B cell (primary cell): ENCODE measurements around the gene TBCCD1. TPM values are rescaled to one million over a fixed set of nuclear protein-coding genes. Genes with fewer than 3 reads are reported as not detected.

ENCODE experiments used
- ATAC-seq: fragments of 200-7000 bp; cut with Tn5 transposase; one replicate; pipeline ENCODE4 v1.10.0; 2021; ENCODE audit warnings: low read depth, mild to moderate bottlenecking, moderate number of reproducible peaks, moderate library complexity
- CTCF ChIA-PET: fragments of 350-600 bp; sonication (Branson Sonifier 250); formaldehyde crosslinking; loops from one replicate; lab custom pipeline; 2021; ENCODE audit warnings: antibody characterized with exemption, inconsistent platforms; lab: Charles Lee
- POLR2A ChIA-PET: fragments of 350-600 bp; sonication (Branson Sonifier 250); formaldehyde crosslinking; loops from one replicate; lab custom pipeline; 2021; ENCODE audit warnings: antibody characterized with exemption; lab: Charles Lee
- DNase-seq: peaks from one replicate; pipeline ENCODE4 v3.0.0; 2013
- H2AFZ ChIP-seq: 2 replicates; pipeline ENCODE4 v1.6.1; 2012; ENCODE audit warnings: mild to moderate bottlenecking, low read depth, low read length; ENCODE audit not compliant: insufficient read depth, poor library complexity, severe bottlenecking
- H3K27ac ChIP-seq, 2 donors: 1 replicate in 1 of 2; 2 replicates in 1 of 2; pipeline ENCODE4 v1.5.1; 2012 to 2013; ENCODE audit warnings: low read length in 2 of 2, mild to moderate bottlenecking in 2 of 2, moderate library complexity in 1 of 2
- H3K27me3 ChIP-seq, 4 experiments: fragments of 200-600 bp in 1 of 4; sonication (generic) in 1 of 4; replicated peaks in 1 of 4; 1 replicate in 2 of 4; 2 replicates in 2 of 4; pipeline versions ENCODE4 v1.6.1 to v1.7.0; 2013 to 2016; ENCODE audit warnings: low read length in 3 of 4, mild to moderate bottlenecking in 2 of 4, mixed read lengths in 1 of 4, moderate library complexity in 1 of 4; ENCODE audit not compliant: insufficient read depth in 4 of 4, control insufficient read depth in 3 of 4; ENCODE audit errors: control extremely low read depth in 1 of 4
- H3K36me3 ChIP-seq, 2 experiments: replicated peaks in 1 of 2; 1 replicate in 1 of 2; 2 replicates in 1 of 2; pipeline versions ENCODE4 v1.6.1 to v1.7.1; 2013; ENCODE audit warnings: low read length in 1 of 2; ENCODE audit not compliant: insufficient read depth in 2 of 2, control insufficient read depth in 1 of 2; ENCODE audit errors: control extremely low read depth in 1 of 2, extremely low read depth in 1 of 2
- H3K4me1 ChIP-seq, 2 donors: fragments of 200-600 bp in 1 of 2; sonication (generic) in 1 of 2; 1 replicate in 1 of 2; 2 replicates in 1 of 2; pipeline versions ENCODE4 v1.5.1 to v1.6.1; 2013 to 2017; ENCODE audit warnings: low read length in 2 of 2; ENCODE audit not compliant: control insufficient read depth in 2 of 2, insufficient read depth in 2 of 2
- H3K4me2 ChIP-seq: replicated peaks from 2 replicates; pipeline ENCODE3; 2012; ENCODE audit warnings: mild to moderate bottlenecking, low read depth, low read length; ENCODE audit not compliant: poor library complexity, severe bottlenecking
- H3K4me3 ChIP-seq, 5 experiments: fragments of 200-600 bp in 1 of 5; sonication (generic) in 1 of 5; 1 replicate in 3 of 5; 2 replicates in 2 of 5; pipeline versions ENCODE4 v1.5.1 to v1.7.0; 2011 to 2016; ENCODE audit warnings: low read length in 4 of 5, mild to moderate bottlenecking in 4 of 5, low read depth in 2 of 5, control low read depth in 1 of 5, moderate library complexity in 1 of 5; ENCODE audit not compliant: insufficient read depth in 1 of 5; ENCODE audit errors: control extremely low read depth in 1 of 5, extremely low read depth in 1 of 5
- H3K79me2 ChIP-seq: fragments of 200-600 bp; sonication (generic); one replicate; pipeline ENCODE4 v1.6.0; 2016; ENCODE audit warnings: low read length; ENCODE audit not compliant: control insufficient read depth, insufficient read depth
- H3K9ac ChIP-seq: fragments of 200-600 bp; sonication (generic); 2 replicates; pipeline ENCODE4 v1.6.1; 2017; ENCODE audit warnings: mild to moderate bottlenecking, low read length, moderate library complexity
- H3K9me3 ChIP-seq, 3 donors: one replicate each; pipeline versions ENCODE4 v1.6.1 to v1.7.1; 2013; ENCODE audit warnings: low read length in 2 of 3; ENCODE audit not compliant: control insufficient read depth in 2 of 3, insufficient read depth in 1 of 3; ENCODE audit errors: control extremely low read depth in 1 of 3
- H4K20me1 ChIP-seq: 2 replicates; pipeline ENCODE4 v1.6.0; 2012; ENCODE audit warnings: mild to moderate bottlenecking, low read length; ENCODE audit not compliant: insufficient read depth, control insufficient read depth, poor library complexity, severe bottlenecking
- H3K27ac Mint-ChIP-seq: one replicate; pipeline ENCODE4 v1.8.0; 2021; ENCODE audit warnings: mixed read lengths
- H3K27me3 Mint-ChIP-seq: one replicate; pipeline ENCODE4 v1.8.0; 2021; ENCODE audit warnings: mixed read lengths
- H3K4me1 Mint-ChIP-seq: one replicate; pipeline ENCODE4 v1.8.0; 2021; ENCODE audit warnings: mixed read lengths
- H3K4me3 Mint-ChIP-seq: one replicate; pipeline ENCODE4 v1.8.0; 2021; ENCODE audit warnings: mixed read lengths
- H3K9me3 Mint-ChIP-seq: one replicate; pipeline ENCODE4 v1.8.0; 2022; ENCODE audit warnings: mixed read lengths; ENCODE audit not compliant: insufficient read depth
- CTCF ChIP-seq: fragments of 200-600 bp; IDR thresholded peaks from one replicate; pipeline ENCODE4 v1.8.0; 2022; ENCODE audit warnings: antibody characterized with exemption, mild to moderate bottlenecking
- EZH2 ChIP-seq: IDR thresholded peaks from 2 replicates; pipeline ENCODE4 v1.6.1; 2012; ENCODE audit warnings: borderline replicate concordance, low read depth, mild to moderate bottlenecking, moderate library complexity, low read length; ENCODE audit not compliant: insufficient read depth, poor library complexity, severe bottlenecking
- WGBS: methylation state at CpG from one replicate; pipeline ENCODE4 v1.1.5; 2013; ENCODE audit warnings: missing lambda C conversion rate; ENCODE audit not compliant: insufficient coverage; 5-methylcytosine and 5-hydroxymethylcytosine counted together
- intact Hi-C: fragments of 100-400 bp; cut with micrococcal nuclease; formaldehyde crosslinking; loops from one replicate; pipeline ENCODE4 v1.10.0; 2022
- polyA plus RNA-seq: library from polyadenylated mRNA; depleted of rRNA; stranded (reverse); fragments of >200 nt; gene quantifications from 2 replicates; pipeline ENCODE4 v1.2.3, GENCODE V29; 2012
- total RNA-seq, 2 donors: library from RNA; stranded (reverse); fragments of 120-200 nt in 1 of 2; gene quantifications; 1 replicate in 1 of 2; 2 replicates in 1 of 2; pipeline versions ENCODE4 v1.2.3 to v1.2.4, GENCODE V29; 2013 to 2022

TBCCD1 gene
- total and polyA plus RNA-seq, 2 donors (not counting 1 experiment from before 2014, with no cell fraction given) = 15.9 to 17.3 TPM

- no peak within 1 kb of the TSS for H3K4me3 Mint-ChIP-seq
- H3K79me2 ChIP-seq = no peaks in the 10 kb centered on the region
- 92% methylated on average over 6 of the region's 7 CpGs for WGBS
These were observed 45.8 kb upstream of the TBCCD1 start, which contains the start of gene AHSG for GRCh38 chr3:186612721-186613636. Gene AHSG (plus strand): TSS chr3:186613060. CDS start chr3:186613142, 82 bp downstream.

More at GRCh38 chr3:186612721-186613636, 45.8 kb upstream of the TBCCD1 start, which contains the start of gene AHSG:
- H3K27ac ChIP-seq = no peak within 1 kb of the TSS
- H4K20me1 ChIP-seq = no peaks in the 10 kb centered on the region
- H3K27ac Mint-ChIP-seq = no peak within 1 kb of the TSS
- no peak within 1 kb of the TSS for H2AFZ ChIP-seq
- ATAC-seq (no peak), DNase-seq (no peak)
- ChIA-PET CTCF (interaction anchor here (0.6 to 11.3 kb wide), 13 partner anchors 10 to 669 kb away, joined by 3 to 237 read pairs (median 38); partner anchors contain the start of gene EIF4A2), POLR2A (no interaction called here)
- intact Hi-C loops = no loop called here
- H3K9me3 ChIP-seq = no peaks in the 10 kb centered on the region
- no peaks in the 10 kb centered on the region for H3K36me3 ChIP-seq
- no peak within 1 kb of the TSS for H3K4me3 ChIP-seq
- peaks cover 19% of the 10 kb centered on the region in 2 donors for H3K4me1 ChIP-seq
- H3K9me3 Mint-ChIP-seq = no peaks in the 10 kb centered on the region
- peaks cover 42% of the 10 kb centered on the region for H3K27me3 Mint-ChIP-seq
- H3K4me1 Mint-ChIP-seq = peaks cover 13% of the 10 kb centered on the region
- peaks cover 0 to 31% (median 9%) of the 10 kb centered on the region in 4 experiments for H3K27me3 ChIP-seq
- no peak within 1 kb of the TSS for H3K4me2 ChIP-seq
- no peak for TF ChIP-seq EZH2
- TF ChIP-seq CTCF = no peak
- H3K9ac ChIP-seq = no peak within 1 kb of the TSS
